Activated T-cell treated with anti-CD3 and anti-CD28 coated beads, Interleukin-2, amount 50 U/mL, for 4 hours (primary cell): ENCODE results near the gene YPEL5. TPM values are rescaled to one million over a fixed set of nuclear protein-coding genes. Genes with fewer than 3 reads are reported as not detected.

ENCODE experiments used
- ATAC-seq, 2 donors: fragments of 200-7000 bp; cut with Tn5 transposase; one replicate each; pipeline ENCODE4 v1.10.0; 2021
- DNase-seq: peaks from one replicate; pipeline ENCODE4 v3.0.0-alpha.2; 2020
- H3K27me3 Mint-ChIP-seq: one replicate; pipeline ENCODE4 v1.8.0; 2021; ENCODE audit warnings: low read depth, mixed read lengths
- H3K36me3 Mint-ChIP-seq: one replicate; pipeline ENCODE4 v1.8.0; 2022; ENCODE audit warnings: mixed read lengths; ENCODE audit not compliant: insufficient read depth
- H3K4me1 Mint-ChIP-seq: one replicate; pipeline ENCODE4 v1.8.0; 2021; ENCODE audit warnings: low read depth, mixed read lengths
- H3K4me3 Mint-ChIP-seq: one replicate; pipeline ENCODE4 v1.8.0; 2021; ENCODE audit warnings: mild to moderate bottlenecking, moderate library complexity, mixed read lengths
- H3K9me3 Mint-ChIP-seq: one replicate; pipeline ENCODE4 v1.8.0; 2021; ENCODE audit warnings: mixed read lengths
- total RNA-seq, 3 donors: library from RNA; stranded (reverse); gene quantifications; one replicate each; pipeline ENCODE4 v1.2.1, GENCODE V29; 2021

Gene YPEL5
- total RNA-seq, 3 donors from 2014 or later, result 13.7 to 20.6 (median 15.4) TPM

DNA sequence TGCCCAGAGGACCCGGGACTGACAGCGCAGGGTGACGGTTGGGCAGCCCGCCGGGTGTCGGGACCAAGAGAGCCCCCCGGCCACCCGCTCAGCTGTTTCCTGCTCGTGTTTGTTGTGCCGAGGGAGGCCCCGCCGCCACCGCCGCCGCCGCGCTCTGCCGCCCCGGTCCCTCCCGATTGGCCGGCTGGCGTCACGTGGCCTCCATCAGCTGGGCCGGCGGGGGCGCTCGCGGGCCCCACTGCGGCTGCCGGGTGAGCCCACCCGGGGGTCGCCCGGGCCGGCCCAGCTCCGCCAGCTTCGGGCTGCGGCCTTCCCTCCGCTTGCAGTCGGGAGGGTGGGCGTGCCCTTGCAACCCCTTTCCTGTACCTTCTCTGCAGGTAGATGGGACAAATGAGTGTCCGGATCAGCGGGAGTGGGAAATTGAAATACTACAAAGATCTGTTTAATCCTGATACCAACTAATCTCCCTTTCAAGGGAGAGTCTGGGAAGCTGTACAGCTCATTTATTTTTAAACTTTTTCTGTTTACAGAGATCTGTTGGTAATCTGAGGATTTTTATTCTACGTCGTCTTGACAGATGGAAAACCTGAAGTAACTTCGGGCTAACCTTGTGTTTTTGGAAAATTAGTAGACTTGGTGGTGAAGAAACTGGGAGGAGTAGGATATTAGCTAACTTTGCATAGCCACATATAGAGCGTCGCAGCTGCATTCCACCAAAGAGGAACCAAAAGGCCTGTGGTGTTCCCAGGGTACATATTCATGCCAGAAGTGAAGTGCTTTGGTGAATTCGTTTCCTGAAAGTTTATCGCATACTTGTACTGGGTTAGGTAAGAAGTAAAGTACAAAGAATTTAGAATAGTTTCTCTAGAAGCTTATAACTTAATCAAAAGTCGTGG, 1.2 kb downstream of the YPEL5 start:
- H3K9me3 Mint-ChIP-seq, result no peaks in the 10 kb centered on the region
- peak; percentile 68 for DNase-seq
- H3K4me1 Mint-ChIP-seq, result peaks cover 61% of the 10 kb centered on the region
- no peaks in the 10 kb centered on the region for H3K27me3 Mint-ChIP-seq
- peaks cover 23% of the 10 kb centered on the region for H3K36me3 Mint-ChIP-seq
- peak; percentile 5 to 8 for ATAC-seq
- H3K4me3 Mint-ChIP-seq, result peak overlapping the region; percentile 84

- Mint-ChIP-seq H3K27me3 (no peaks in the 10 kb centered on the region), H3K4me3 (peak overlapping the region; percentile 84), H3K4me1 (peaks cover 66% of the 10 kb centered on the region), H3K36me3 (peaks cover 25% of the 10 kb centered on the region), H3K9me3 (no peaks in the 10 kb centered on the region)
- no peak for DNase-seq
- no peak for ATAC-seq
Observed at GRCh38 chr2:30148850-30149249, 2.0 kb downstream of the YPEL5 start.

DNA sequence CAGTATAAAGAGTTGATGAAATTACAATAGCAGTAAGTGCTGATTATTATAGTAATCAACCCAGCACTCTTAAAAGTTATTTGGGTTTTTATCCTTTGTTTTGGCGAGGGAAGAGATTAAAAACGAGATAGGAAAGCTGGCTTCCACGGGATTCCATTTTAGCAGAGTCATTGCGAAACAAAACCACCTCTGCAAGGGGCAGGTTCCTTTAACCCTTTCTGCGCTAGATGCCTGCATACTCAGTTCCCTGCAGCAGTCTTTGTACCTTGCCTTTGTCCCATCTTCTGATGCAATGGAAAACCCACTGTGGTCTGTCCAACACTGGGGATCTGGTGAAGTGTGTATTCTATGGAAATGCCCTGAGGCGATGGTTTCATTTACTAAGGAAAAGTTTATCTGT, 2.7 kb downstream of the YPEL5 start:
- no peak for ATAC-seq
- peaks cover 68% of the 10 kb centered on the region for H3K4me1 Mint-ChIP-seq
- no peaks in the 10 kb centered on the region for H3K27me3 Mint-ChIP-seq
- H3K4me3 Mint-ChIP-seq, result peak overlapping the region; percentile 45
- H3K9me3 Mint-ChIP-seq, result no peaks in the 10 kb centered on the region
- peaks cover 29% of the 10 kb centered on the region for H3K36me3 Mint-ChIP-seq
- no peak for DNase-seq

GRCh38 chr2:30149976-30150375, 3.2 kb downstream of the YPEL5 start:
- peaks cover 64% of the 10 kb centered on the region for H3K4me1 Mint-ChIP-seq
- ATAC-seq (no peak), DNase-seq (no peak)
- no peaks in the 10 kb centered on the region for H3K27me3 Mint-ChIP-seq
- peak overlapping the region; percentile 45 for H3K4me3 Mint-ChIP-seq
- H3K36me3 Mint-ChIP-seq, result peaks cover 29% of the 10 kb centered on the region
- H3K9me3 Mint-ChIP-seq, result no peaks in the 10 kb centered on the region

GRCh38 chr2:30150786-30151185, 4.0 kb downstream of the YPEL5 start:
- Mint-ChIP-seq H3K27me3 (no peaks in the 10 kb centered on the region), H3K36me3 (peaks cover 29% of the 10 kb centered on the region), H3K4me3 (no peak overlapping the region), H3K4me1 (peaks cover 62% of the 10 kb centered on the region), H3K9me3 (no peaks in the 10 kb centered on the region)
- DNase-seq (no peak), ATAC-seq (no peak)

- no peak for DNase-seq
- no peak overlapping the region for H3K4me3 Mint-ChIP-seq
- no peaks in the 10 kb centered on the region for H3K27me3 Mint-ChIP-seq
- no peaks in the 10 kb centered on the region for H3K9me3 Mint-ChIP-seq
- ATAC-seq, result no peak
- peaks cover 67% of the 10 kb centered on the region for H3K4me1 Mint-ChIP-seq
- H3K36me3 Mint-ChIP-seq, result peaks cover 36% of the 10 kb centered on the region
Observed at GRCh38 chr2:30152385-30152784, 5.6 kb downstream of the YPEL5 start.

GRCh38 chr2:30155202-30155601, 8.4 kb downstream of the YPEL5 start:
- Mint-ChIP-seq H3K9me3 (no peaks in the 10 kb centered on the region), H3K4me1 (peaks cover 50% of the 10 kb centered on the region), H3K4me3 (no peak overlapping the region), H3K27me3 (no peaks in the 10 kb centered on the region), H3K36me3 (peaks cover 42% of the 10 kb centered on the region)
- DNase-seq (no peak), ATAC-seq (no peak)

DNA sequence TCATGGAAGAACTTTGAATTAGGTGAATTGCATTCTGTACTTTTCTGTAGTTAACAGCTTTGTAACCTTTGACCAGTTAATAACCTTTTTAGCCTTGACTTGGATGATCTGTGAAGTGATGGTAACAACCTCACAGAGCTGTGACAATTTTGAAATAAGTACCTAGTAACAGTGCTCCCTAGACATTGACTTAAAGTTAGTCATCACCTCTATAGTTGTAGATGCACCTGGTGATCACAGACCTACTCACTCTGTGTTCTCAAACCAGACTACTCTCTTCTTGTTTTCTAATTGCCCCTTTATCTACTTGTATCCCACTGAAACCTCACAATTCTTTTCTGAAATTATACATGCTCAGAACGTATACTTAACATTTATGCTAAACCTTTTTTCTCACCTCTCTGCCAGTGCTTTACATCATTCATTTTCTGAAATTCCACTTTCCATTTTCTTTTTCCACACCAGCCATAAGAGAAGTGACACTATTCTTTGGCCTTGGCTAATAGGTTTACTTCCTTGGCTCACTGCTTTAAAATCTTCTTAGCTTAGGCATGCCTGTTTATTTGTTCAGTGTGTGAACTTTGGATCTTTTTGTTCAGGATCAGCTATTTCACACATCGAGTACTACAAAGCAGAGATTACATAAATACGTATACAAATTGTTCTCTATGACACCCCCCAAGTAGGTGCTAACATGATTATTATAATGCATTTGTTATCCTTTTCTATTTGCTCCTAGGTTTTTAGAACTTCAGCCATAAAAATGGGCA, 9.3 kb downstream of the YPEL5 start:
- Mint-ChIP-seq H3K36me3 (peaks cover 46% of the 10 kb centered on the region), H3K27me3 (no peaks in the 10 kb centered on the region), H3K4me3 (no peak overlapping the region), H3K9me3 (no peaks in the 10 kb centered on the region), H3K4me1 (peaks cover 42% of the 10 kb centered on the region)
- ATAC-seq (peak; percentile 62 to 72), DNase-seq (no peak)

DNA sequence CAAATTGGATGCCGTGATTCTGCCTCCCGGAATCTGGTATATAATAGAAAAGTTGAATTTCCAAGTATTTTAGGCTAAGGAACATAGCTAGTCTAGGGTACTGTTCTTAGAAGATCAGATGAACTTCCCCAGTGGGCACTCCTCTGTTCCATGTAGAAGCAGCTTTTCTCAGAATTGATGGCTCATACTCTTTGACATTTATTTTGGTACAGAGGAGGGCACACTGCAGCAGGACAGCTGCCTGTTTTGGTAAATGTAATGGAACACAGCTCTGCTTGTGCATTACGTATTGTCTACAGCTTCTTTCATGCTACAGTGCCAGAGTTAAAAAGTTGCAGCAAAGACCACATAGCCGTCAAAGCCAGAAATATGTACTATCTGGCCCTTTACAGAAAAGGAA, 10.8 kb downstream of the YPEL5 start:
- H3K4me3 Mint-ChIP-seq, result no peak overlapping the region
- H3K9me3 Mint-ChIP-seq, result no peaks in the 10 kb centered on the region
- H3K27me3 Mint-ChIP-seq, result no peaks in the 10 kb centered on the region
- DNase-seq (no peak), ATAC-seq (no peak)
- peaks cover 31% of the 10 kb centered on the region for H3K4me1 Mint-ChIP-seq
- H3K36me3 Mint-ChIP-seq, result peaks cover 42% of the 10 kb centered on the region

DNA sequence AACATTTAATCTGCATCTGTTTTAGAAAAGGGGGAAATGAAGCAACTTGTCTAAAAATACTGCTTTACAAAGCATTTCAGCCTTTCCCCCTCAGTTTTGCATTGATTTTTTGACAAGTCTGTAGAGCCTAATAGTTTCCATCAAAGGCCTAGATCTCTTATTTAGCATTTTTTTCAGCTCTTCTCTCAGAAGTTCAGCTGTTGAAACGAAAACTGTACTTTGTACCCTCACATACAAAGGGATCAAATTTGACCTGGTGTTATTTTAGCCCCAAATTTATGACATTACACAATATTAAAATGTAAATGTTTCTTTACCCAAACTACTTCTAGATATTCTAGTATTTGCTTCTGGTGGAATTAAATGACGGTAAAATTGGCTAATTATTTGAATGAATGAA, 13.0 kb downstream of the YPEL5 start:
- peaks cover 20% of the 10 kb centered on the region for H3K4me1 Mint-ChIP-seq
- no peak overlapping the region for H3K4me3 Mint-ChIP-seq
- peaks cover 35% of the 10 kb centered on the region for H3K36me3 Mint-ChIP-seq
- H3K9me3 Mint-ChIP-seq, result no peaks in the 10 kb centered on the region
- H3K27me3 Mint-ChIP-seq, result no peaks in the 10 kb centered on the region
- ATAC-seq (no peak), DNase-seq (no peak)

DNA sequence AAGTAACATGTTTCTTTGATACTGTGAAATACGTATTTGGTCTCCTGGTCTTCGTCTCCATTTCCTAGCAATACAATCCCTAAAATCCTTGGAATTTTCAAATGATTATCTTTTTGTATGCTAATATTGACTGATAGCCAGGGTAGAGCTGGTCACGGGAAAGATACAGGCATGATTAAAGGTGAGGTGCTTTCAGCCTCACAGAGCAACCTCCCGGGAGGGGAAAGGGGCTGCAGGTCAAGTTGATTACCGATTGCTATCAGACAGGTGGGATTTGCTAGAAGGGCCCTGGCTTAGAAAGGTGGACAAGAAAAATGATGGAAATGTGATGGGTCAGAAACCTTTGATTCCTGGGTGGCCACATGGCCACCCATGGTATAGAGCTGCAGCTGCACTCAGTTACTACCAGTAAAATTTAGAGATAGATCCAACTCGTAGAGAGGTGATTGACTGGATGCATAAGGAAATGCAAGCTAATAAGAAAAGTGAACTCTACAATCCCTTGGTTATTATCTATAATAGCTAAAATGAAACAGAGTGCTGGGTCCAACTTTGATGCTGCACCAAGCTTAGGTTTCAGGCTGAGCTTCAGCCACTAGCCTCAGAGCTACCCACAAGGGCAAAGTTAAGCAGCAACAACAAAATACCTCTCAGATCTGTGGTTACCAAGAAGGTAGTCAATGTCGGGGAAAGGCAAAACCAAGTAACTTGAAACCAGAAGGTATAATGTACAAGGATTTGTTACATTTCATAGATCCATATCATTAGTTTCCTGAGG, 15.3 kb downstream of the YPEL5 start:
- DNase-seq, result no peak
- Mint-ChIP-seq H3K27me3 (no peaks in the 10 kb centered on the region), H3K36me3 (peaks cover 28% of the 10 kb centered on the region), H3K4me1 (peaks cover 6% of the 10 kb centered on the region), H3K4me3 (no peak overlapping the region), H3K9me3 (no peaks in the 10 kb centered on the region)
- ATAC-seq, result no peak

DNA sequence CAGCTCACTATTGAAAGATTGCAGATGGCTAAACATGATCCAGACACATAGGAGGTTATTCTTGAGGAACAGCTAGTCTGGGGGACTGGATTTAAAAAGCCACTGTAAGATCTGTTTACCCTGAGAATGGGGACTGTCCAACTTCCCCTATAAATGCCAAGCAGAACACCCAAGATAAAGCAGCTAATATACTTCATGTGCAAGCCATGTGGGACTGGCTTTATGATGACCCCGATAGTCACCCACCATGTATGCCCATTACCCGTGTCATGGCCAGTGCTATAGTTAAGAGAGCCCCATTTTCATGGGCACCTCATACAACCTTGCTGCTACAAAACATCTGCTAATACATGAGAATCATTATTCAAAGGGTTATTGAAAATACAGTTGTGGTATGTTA, 16.0 kb downstream of the YPEL5 start:
- H3K4me1 Mint-ChIP-seq, result peaks cover 2% of the 10 kb centered on the region
- no peaks in the 10 kb centered on the region for H3K27me3 Mint-ChIP-seq
- ATAC-seq, result no peak

DNA sequence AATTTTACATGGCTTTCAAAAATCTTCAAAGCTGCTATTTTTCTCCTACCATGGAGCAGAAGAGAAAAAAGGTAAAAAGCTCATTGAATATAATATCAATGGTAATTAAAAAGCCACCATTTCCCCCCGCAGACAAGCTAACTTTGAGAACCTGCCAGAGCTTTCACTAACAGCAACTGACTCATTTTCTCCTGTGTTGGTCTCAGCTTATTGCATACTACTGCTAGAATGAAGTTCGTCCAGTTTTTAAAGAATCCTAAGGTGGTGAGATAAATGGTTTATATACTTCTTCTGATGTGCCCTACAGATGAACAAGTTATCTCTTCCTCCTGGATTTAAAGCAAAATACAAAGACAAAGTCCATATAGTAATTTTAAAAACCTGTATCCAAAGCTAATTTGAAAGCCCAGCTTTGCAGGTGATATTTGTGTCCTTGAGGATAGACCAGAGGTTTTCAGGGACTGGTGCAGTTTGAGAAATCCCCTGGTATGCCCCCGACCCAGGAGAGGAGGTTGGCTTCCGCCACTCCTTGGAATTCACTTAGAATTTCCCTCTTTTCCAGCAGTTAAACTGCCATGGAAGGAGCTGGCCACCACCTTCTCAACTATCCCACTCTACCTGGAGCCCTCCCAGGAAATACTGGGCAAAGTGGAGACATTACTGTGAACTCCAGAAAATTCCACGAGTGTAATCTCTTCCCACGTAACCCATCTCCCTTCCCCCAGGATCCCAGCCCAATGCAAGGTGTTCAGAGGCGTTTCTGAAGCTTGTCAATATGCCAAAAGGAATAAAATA, 17.5 kb downstream of the YPEL5 start:
- ATAC-seq, result no peak

More for the DNA sequence above, 16.0 kb downstream of the YPEL5 start:
- Mint-ChIP-seq H3K36me3 (peaks cover 25% of the 10 kb centered on the region), H3K4me3 (no peak overlapping the region), H3K9me3 (no peaks in the 10 kb centered on the region)
- no peak for DNase-seq

More for the DNA sequence above, 17.5 kb downstream of the YPEL5 start:
- H3K27me3 Mint-ChIP-seq, result no peaks in the 10 kb centered on the region
- peaks cover 16% of the 10 kb centered on the region for H3K36me3 Mint-ChIP-seq
- H3K9me3 Mint-ChIP-seq, result no peaks in the 10 kb centered on the region
- H3K4me3 Mint-ChIP-seq, result no peak overlapping the region
- no peaks in the 10 kb centered on the region for H3K4me1 Mint-ChIP-seq
- DNase-seq, result no peak
